Measurements from ENCODE around the gene SWAP70. TPM values are rescaled to one million over a fixed set of nuclear protein-coding genes. Genes with fewer than 3 reads are reported as not detected.

Gene SWAP70
- total RNA-seq, 1 experiment from 2014 or later, result 8.6 TPM

DNA sequence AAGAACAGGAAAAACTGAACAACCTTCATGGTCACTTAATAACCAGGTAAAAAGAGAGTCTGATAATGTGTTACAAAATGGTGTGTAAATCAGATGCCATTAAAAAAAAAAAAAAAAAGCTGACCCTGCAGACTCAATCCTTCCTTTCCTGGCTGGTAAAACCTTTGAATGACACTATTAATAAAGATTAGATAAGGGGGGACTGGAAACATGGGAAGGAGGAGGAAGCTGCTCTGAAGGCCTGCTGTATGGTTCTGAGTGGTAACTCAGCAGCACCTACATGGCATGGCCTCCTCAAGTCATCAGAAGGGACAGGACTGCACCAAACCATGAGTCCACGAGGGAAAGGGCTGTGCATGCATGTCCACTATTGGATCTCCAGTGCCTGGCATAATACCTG lies 18.0 kb upstream of the SWAP70 start:
- ChIA-PET POLR2A (ENCODE audit: unreplicated experiment) (no interaction called here), CTCF (interaction anchor here (0.7 kb wide), 1 partner anchor 43 kb away, joined by 3 read pairs; no protein-coding TSS in a partner anchor)
- Histone ChIP-seq H3K79me2 (ENCODE audit: low read length) (no peaks in the 10 kb centered on the region), H3F3A (ENCODE audit: low read length, unreplicated experiment) (no peaks in the 10 kb centered on the region), H3K4me2 (ENCODE audit: low read length) (no peak overlapping the region), H3K9ac (ENCODE audit: low read length) (no peak overlapping the region), H2AFZ (ENCODE audit: low read length) (no peak overlapping the region), H3K9me3 (ENCODE audit: low read length) (no peaks in the 10 kb centered on the region), H3K27me3 (ENCODE audit: low read length) (no peaks in the 10 kb centered on the region), H4K20me1 (ENCODE audit: low read length) (no peaks in the 10 kb centered on the region), H3K4me3 (ENCODE audit: low read length) (no peak overlapping the region), H3K27ac (ENCODE audit: low read length) (no peak overlapping the region), H3K4me1 (ENCODE audit: insufficient read depth, low read length) (no peaks in the 10 kb centered on the region), H3K9me2 (replicated peaks; ENCODE audit: low read length) (no peaks in the 10 kb centered on the region), H3K36me3 (ENCODE audit: low read depth, low read length) (no peaks in the 10 kb centered on the region)
- no TSS peak for BruUV-seq (replicated peaks)
- ATAC-seq, result no peak
- intact Hi-C loops (cut with micrococcal nuclease), result no loop called here
- DNase-seq, result no peak
- no peak for TF ChIP-seq CTCF (conservative IDR thresholded peaks at IDR 0.05; ENCODE audit: low read depth, low read length)
- no peak for TF ChIP-seq EZH2phosphoT487 (IDR thresholded peaks at IDR 0.05; ENCODE audit: borderline replicate concordance, low read length)

DNA sequence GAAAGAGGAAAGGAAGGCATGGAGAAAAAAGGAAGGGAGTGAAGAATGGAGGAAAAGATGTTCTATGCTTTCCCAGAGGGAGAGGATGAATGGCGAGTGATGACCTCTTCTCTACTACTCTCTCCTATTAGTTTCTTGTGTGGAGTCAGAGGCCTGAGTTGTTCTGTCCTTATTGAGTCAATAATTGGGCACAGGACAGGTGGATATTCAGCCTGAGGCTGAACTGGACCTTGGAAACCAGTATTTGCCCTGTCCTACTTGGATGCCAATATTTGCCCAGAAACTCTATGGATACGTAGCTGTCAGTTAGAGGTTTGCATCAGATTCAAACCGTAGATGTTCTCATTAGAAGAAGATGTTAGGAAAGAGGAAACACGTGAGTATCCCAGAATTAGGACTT lies 17.6 kb upstream of the SWAP70 start:
- H3K36me3 ChIP-seq (ENCODE audit: low read depth, low read length), result no peaks in the 10 kb centered on the region
- no peaks in the 10 kb centered on the region for H3F3A ChIP-seq (ENCODE audit: low read length, unreplicated experiment)
- no peak overlapping the region for H3K4me2 ChIP-seq (ENCODE audit: low read length)
- H3K9ac ChIP-seq (ENCODE audit: low read length), result no peak overlapping the region
- H3K27me3 ChIP-seq (ENCODE audit: low read length), result no peaks in the 10 kb centered on the region
- H3K9me3 ChIP-seq (ENCODE audit: low read length), result no peaks in the 10 kb centered on the region
- no peaks in the 10 kb centered on the region for H3K9me2 ChIP-seq (replicated peaks; ENCODE audit: low read length)
- ATAC-seq (no peak), DNase-seq (no peak)
- H2AFZ ChIP-seq (ENCODE audit: low read length), result no peak overlapping the region
- ChIA-PET CTCF (no interaction called here), POLR2A (ENCODE audit: unreplicated experiment) (no interaction called here)
- H3K27ac ChIP-seq (ENCODE audit: low read length), result no peak overlapping the region
- H4K20me1 ChIP-seq (ENCODE audit: low read length), result no peaks in the 10 kb centered on the region
- no peak overlapping the region for H3K4me3 ChIP-seq (ENCODE audit: low read length)
- intact Hi-C loops (cut with micrococcal nuclease), result no loop called here
- no TSS peak for BruUV-seq (replicated peaks)
- no peaks in the 10 kb centered on the region for H3K4me1 ChIP-seq (ENCODE audit: insufficient read depth, low read length)
- H3K79me2 ChIP-seq (ENCODE audit: low read length), result no peaks in the 10 kb centered on the region
- TF ChIP-seq EZH2 (IDR thresholded peaks at IDR 0.05; ENCODE audit: low read length, unreplicated experiment), result no peak
- no peak for TF ChIP-seq EZH2phosphoT487 (IDR thresholded peaks at IDR 0.05; ENCODE audit: borderline replicate concordance, low read length)
- TF ChIP-seq CTCF (conservative IDR thresholded peaks at IDR 0.05; ENCODE audit: low read depth, low read length), result no peak

DNA sequence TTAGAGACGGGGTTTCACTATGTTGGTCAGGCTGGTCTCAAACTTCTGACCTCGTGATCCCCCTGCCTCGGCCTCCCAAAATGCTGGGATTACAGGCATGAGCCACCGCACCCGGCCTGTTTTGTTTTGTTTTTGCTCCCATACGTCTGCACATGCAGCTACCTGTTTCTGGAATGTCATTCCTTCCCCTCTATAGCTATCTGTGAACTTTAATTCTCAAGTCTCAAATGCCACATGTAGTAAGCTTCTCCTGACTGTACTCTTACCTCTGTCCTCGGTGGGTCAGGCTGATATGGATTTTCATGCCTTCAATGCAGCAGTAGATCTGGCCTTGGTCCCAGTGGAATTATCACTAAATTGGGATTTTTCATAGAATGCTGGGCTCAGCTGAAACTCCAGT lies 12.4 kb upstream of the SWAP70 start:
- no peak overlapping the region for H2AFZ ChIP-seq (ENCODE audit: low read length)
- H3K4me1 ChIP-seq (ENCODE audit: insufficient read depth, low read length), result no peaks in the 10 kb centered on the region
- no peaks in the 10 kb centered on the region for H4K20me1 ChIP-seq (ENCODE audit: low read length)
- no peaks in the 10 kb centered on the region for H3K27me3 ChIP-seq (ENCODE audit: low read length)
- intact Hi-C loops (cut with micrococcal nuclease), result no loop called here
- no TSS peak for BruUV-seq (replicated peaks)
- no peaks in the 10 kb centered on the region for H3F3A ChIP-seq (ENCODE audit: low read length, unreplicated experiment)
- H3K36me3 ChIP-seq (ENCODE audit: low read depth, low read length), result no peaks in the 10 kb centered on the region
- TF ChIP-seq EZH2 (IDR thresholded peaks at IDR 0.05; ENCODE audit: low read length, unreplicated experiment) (no peak), EZH2phosphoT487 (IDR thresholded peaks at IDR 0.05; ENCODE audit: borderline replicate concordance, low read length) (no peak), CTCF (conservative IDR thresholded peaks at IDR 0.05; ENCODE audit: low read depth, low read length) (no peak)
- H3K4me3 ChIP-seq (ENCODE audit: low read length), result no peak overlapping the region
- no peak overlapping the region for H3K9ac ChIP-seq (ENCODE audit: low read length)
- H3K9me3 ChIP-seq (ENCODE audit: low read length), result no peaks in the 10 kb centered on the region
- no peak overlapping the region for H3K4me2 ChIP-seq (ENCODE audit: low read length)
- no peak overlapping the region for H3K27ac ChIP-seq (ENCODE audit: low read length)
- DNase-seq (no peak), ATAC-seq (no peak)
- H3K79me2 ChIP-seq (ENCODE audit: low read length), result no peaks in the 10 kb centered on the region
- no peaks in the 10 kb centered on the region for H3K9me2 ChIP-seq (replicated peaks; ENCODE audit: low read length)
- POLR2A ChIA-PET (ENCODE audit: unreplicated experiment), result no interaction called here
- CTCF ChIA-PET, result no interaction called here

Data from PC-3 (cell line).